OCI-LY7 (cell line): ENCODE measurements around the gene TCP10L.

Experiments used
- EZH2phosphoT487 ChIP-seq: fragments of 200-600 bp; sonication (generic); IDR thresholded peaks from 2 replicates; pipeline ENCODE4 v1.6.1; 2018; ENCODE audit warnings: low read depth, borderline replicate concordance, mild to moderate bottlenecking, mixed run types, antibody characterized with exemption, low read length, moderate library complexity, mixed read lengths
- TF ChIP-seq, protein P1 (sequence below): fragments of 200-600 bp; sonication (generic); conservative IDR thresholded peaks from 2 replicates; pipeline ENCODE4 v1.5.1; 2014; ENCODE audit warnings: mild to moderate bottlenecking, antibody characterized with exemption, low read length, moderate library complexity, mixed read lengths

DNA sequence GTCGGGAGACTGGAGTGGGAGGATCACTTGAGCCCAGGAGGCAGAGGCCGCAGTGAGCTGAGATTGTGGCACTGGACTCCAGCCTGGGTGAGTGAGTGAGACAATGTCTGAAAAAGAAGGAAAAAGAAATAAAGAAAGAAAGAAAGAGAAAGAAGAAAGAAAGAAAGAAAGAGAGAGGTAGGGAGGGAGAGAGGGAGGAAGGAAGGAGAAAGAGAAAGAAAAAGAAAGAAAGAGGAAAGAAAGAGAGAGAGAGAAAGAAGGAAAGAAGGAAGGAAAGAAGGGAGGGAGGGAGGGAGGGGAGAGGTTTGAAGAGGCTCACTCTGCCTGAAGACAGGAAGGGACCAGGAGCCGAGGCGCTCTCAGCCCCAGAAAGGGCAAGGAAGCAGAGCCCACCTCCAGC, 4.8 kb upstream of the TCP10L start:
- TF ChIP-seq, protein P1, sequence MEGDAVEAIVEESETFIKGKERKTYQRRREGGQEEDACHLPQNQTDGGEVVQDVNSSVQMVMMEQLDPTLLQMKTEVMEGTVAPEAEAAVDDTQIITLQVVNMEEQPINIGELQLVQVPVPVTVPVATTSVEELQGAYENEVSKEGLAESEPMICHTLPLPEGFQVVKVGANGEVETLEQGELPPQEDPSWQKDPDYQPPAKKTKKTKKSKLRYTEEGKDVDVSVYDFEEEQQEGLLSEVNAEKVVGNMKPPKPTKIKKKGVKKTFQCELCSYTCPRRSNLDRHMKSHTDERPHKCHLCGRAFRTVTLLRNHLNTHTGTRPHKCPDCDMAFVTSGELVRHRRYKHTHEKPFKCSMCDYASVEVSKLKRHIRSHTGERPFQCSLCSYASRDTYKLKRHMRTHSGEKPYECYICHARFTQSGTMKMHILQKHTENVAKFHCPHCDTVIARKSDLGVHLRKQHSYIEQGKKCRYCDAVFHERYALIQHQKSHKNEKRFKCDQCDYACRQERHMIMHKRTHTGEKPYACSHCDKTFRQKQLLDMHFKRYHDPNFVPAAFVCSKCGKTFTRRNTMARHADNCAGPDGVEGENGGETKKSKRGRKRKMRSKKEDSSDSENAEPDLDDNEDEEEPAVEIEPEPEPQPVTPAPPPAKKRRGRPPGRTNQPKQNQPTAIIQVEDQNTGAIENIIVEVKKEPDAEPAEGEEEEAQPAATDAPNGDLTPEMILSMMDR: no peak
- TF ChIP-seq EZH2phosphoT487: no peak
